Ascending aorta (tissue), 2 donors: ENCODE data around the gene RBM26. TPM values are rescaled to one million over a fixed set of nuclear protein-coding genes. Genes with fewer than 3 reads are reported as not detected.
A peak's percentile ranks its signal among the peaks of the same experiment; 100 is the strongest.

Experiments used
- DNase-seq, 2 donors: peaks; one replicate each; pipeline ENCODE4 v3.0.0-alpha.2; 2019; ENCODE audit warnings: low spot score in 2 of 2
- H3K27ac ChIP-seq, 2 donors: fragments of 200-600 bp; sonication (generic); one replicate each; pipeline ENCODE4 v1.5.1; 2016 to 2017; ENCODE audit warnings: mild to moderate bottlenecking in 1 of 2
- H3K27me3 ChIP-seq: fragments of 200-600 bp; sonication (generic); one replicate; pipeline ENCODE4 v1.5.1; 2017
- H3K36me3 ChIP-seq, 2 donors: fragments of 200-600 bp; sonication (generic); one replicate each; pipeline ENCODE4 v1.5.1; 2016
- H3K4me1 ChIP-seq, 2 donors: fragments of 200-600 bp; sonication (generic); one replicate each; pipeline ENCODE4 v1.5.1; 2016 to 2017; ENCODE audit warnings: mild to moderate bottlenecking in 1 of 2
- H3K4me3 ChIP-seq, 2 donors: fragments of 200-600 bp; sonication (generic); one replicate each; pipeline ENCODE4 v1.5.1; 2016 to 2017; ENCODE audit warnings: mild to moderate bottlenecking in 1 of 2
- H3K9me3 ChIP-seq, 2 donors: fragments of 200-600 bp; sonication (generic); one replicate each; pipeline ENCODE4 v1.5.1; 2016
- intact Hi-C: fragments of 100-400 bp; cut with DNase I; formaldehyde crosslinking; loops from one replicate; pipeline ENCODE4 v1.15.1; 2023
- total RNA-seq: library from RNA; depleted of rRNA; stranded (reverse); fragments of >200 nt; gene quantifications from one replicate; pipeline ENCODE4 v1.1.0, GENCODE V29; 2016
- TF ChIP-seq, protein P1 (sequence below), 3 experiments: fragments of 200-600 bp in 2 of 3; fragments of 450-650 bp in 1 of 3; sonication (generic) in 2 of 3; IDR thresholded peaks; one replicate each; pipeline ENCODE4 v1.5.1; 2016 to 2019; ENCODE audit warnings: antibody characterized with exemption in 3 of 3, mild to moderate bottlenecking in 1 of 3, moderate library complexity in 1 of 3

Gene RBM26
- total RNA-seq, 1 donor from 2014 or later = 12.8 TPM

DNA sequence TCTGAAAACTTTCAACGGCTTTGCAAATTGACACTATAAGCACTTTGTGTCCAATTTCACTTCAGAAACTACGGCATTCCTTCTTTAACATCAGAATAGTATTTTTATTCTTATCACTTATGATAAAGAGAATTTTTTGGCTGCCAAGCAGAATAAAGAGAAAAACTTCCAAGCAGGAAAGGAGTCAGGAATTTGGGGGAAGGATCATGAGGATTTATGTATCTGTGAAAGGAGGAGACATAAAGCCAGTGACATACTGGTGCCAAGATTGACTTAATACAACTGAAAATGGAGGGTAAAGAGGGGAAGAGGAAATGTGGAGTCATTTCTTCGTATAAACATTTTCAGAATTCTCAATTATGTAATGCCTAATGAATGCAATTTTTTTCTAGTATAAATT, 94.7 kb downstream of the RBM26 start:
- no peak overlapping the region for H3K4me3 ChIP-seq
- DNase-seq = no peak
- no peaks in the 10 kb centered on the region for H3K27me3 ChIP-seq
- TF ChIP-seq, protein P1, sequence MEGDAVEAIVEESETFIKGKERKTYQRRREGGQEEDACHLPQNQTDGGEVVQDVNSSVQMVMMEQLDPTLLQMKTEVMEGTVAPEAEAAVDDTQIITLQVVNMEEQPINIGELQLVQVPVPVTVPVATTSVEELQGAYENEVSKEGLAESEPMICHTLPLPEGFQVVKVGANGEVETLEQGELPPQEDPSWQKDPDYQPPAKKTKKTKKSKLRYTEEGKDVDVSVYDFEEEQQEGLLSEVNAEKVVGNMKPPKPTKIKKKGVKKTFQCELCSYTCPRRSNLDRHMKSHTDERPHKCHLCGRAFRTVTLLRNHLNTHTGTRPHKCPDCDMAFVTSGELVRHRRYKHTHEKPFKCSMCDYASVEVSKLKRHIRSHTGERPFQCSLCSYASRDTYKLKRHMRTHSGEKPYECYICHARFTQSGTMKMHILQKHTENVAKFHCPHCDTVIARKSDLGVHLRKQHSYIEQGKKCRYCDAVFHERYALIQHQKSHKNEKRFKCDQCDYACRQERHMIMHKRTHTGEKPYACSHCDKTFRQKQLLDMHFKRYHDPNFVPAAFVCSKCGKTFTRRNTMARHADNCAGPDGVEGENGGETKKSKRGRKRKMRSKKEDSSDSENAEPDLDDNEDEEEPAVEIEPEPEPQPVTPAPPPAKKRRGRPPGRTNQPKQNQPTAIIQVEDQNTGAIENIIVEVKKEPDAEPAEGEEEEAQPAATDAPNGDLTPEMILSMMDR (IDR thresholded peaks at IDR 0.05) = no peak
- H3K27ac ChIP-seq = peak overlapping the region in 1 of 2 donors; percentile 41
- H3K4me1 ChIP-seq = no peaks in the 10 kb centered on the region
- intact Hi-C loops = no loop called here
- no peaks in the 10 kb centered on the region for H3K9me3 ChIP-seq
- H3K36me3 ChIP-seq = peaks cover 0 to 4% of the 10 kb centered on the region in 2 donors

DNA sequence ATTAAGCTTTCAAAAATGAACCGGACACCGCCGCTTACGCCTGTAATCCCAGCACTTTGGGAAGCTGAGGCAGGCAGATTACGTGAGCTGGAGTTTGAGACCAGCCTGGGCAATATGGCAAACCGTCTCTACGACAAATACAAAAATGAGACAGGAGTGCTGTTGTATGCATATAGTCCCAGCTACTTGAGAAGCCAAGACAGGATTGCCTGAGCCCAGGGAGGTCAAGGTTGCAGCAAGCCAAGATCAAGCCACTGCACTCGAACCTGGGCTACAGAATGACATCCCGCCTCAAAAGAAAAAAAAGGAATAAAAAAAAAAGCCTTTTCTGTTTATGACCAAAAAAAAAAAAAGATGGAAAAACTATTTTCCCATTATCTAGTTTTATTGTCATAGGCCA, 96.4 kb downstream of the RBM26 start:
- Histone ChIP-seq H3K27ac (no peak overlapping the region), H3K36me3 (peaks cover 0 to 4% of the 10 kb centered on the region in 2 donors), H3K9me3 (no peaks in the 10 kb centered on the region), H3K27me3 (no peaks in the 10 kb centered on the region), H3K4me1 (no peaks in the 10 kb centered on the region), H3K4me3 (no peak overlapping the region)
- intact Hi-C loops = no loop called here
- TF ChIP-seq, protein P1 (IDR thresholded peaks at IDR 0.05) = no peak
- DNase-seq = no peak

DNA sequence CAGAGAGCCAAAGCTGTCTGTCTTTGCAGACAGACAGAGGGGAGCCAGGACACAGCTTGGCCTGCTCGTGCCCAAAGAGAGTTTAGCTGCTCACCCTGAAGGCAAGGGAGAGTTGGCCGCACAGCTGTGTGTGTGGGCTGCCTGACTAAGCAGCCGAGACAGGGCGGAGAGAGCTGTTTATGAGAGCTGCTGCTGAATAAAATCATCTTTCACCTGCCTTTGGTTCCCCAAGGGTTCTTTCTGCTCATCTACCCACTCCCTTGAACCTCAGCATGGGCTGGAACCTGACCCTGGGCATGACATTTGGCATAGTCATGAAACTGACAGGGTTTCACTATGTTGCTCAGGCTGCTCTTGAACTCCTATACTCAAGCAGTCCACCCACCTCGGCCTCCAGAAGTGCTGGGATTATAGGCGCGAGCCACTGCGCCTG, 98.2 kb downstream of the RBM26 start:
- DNase-seq = no peak
- Histone ChIP-seq H3K9me3 (no peaks in the 10 kb centered on the region), H3K4me1 (no peaks in the 10 kb centered on the region), H3K27me3 (no peaks in the 10 kb centered on the region), H3K27ac (no peak overlapping the region), H3K36me3 (no peaks in the 10 kb centered on the region), H3K4me3 (no peak overlapping the region)
- TF ChIP-seq, protein P1 (IDR thresholded peaks at IDR 0.05) = no peak
- intact Hi-C loops = no loop called here

DNA sequence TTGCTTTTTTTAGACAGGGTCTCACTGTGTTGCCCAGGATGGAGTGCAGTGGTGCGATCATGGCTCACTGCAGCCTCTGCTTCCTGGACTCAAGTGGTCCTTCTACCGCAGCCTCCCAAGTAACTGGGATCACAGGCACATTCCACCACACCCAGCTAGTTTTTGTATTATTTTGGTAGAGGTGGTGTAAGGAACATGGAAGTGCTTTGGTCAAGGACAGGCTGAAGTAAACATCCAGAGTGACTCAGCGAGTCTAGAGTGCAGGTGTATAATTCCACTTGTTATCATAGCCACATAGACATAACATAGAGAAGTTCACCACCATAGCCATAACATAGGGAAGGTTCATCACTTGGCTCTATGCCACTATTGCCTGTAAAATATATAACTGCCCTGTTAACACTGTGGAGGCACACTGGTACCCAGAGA, 98.6 kb downstream of the RBM26 start:
- Histone ChIP-seq H3K4me1 (no peaks in the 10 kb centered on the region), H3K27ac (no peak overlapping the region), H3K36me3 (no peaks in the 10 kb centered on the region), H3K4me3 (no peak overlapping the region), H3K9me3 (no peaks in the 10 kb centered on the region), H3K27me3 (no peaks in the 10 kb centered on the region)
- intact Hi-C loops = no loop called here
- no peak for DNase-seq
- TF ChIP-seq, protein P1 (IDR thresholded peaks at IDR 0.05) = no peak

DNA sequence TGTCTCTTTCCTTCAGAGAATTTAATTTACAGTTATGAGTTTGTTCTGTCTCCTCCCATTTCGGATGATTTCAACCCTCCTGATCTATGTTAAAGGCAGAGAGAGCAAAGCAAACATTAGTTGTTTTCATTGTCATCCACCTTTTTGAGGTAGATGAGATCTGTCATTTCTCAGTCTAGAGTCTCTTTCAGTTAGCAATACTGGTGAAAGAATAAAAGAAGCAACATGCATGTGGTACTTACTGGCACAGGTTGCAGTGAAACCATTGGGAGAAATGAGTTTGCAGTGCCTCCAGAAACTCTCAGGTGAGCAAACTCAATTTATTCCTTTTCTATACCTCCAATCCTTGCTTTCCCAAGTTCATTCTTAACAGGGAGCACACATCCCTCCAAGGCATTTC, 99.4 kb downstream of the RBM26 start:
- no peak overlapping the region for H3K27ac ChIP-seq
- intact Hi-C loops = no loop called here
- DNase-seq = no peak
- H3K4me1 ChIP-seq = no peaks in the 10 kb centered on the region
- no peaks in the 10 kb centered on the region for H3K9me3 ChIP-seq
- no peaks in the 10 kb centered on the region for H3K27me3 ChIP-seq
- no peak overlapping the region for H3K4me3 ChIP-seq
- no peaks in the 10 kb centered on the region for H3K36me3 ChIP-seq
- TF ChIP-seq, protein P1 (IDR thresholded peaks at IDR 0.05) = no peak

DNA sequence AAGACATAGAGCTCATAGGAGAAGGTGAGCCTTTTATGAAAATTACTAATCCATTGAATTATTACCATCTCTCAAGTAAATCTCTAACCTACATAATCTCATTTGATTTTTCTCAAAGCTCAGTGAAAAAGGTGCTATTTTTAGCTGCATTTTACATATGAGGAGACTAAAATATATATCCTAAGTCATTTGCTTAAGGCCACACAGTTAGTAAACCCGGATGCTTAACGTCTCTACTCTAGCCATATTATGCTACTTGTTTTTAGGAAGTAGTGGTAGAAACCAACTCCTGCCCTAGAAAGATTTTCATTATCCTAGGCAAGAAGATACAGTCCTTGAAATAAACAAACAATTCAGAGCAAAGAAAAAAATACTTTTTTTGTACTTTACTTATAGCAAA, 108.9 kb downstream of the RBM26 start:
- TF ChIP-seq, protein P1 (IDR thresholded peaks at IDR 0.05) = no peak
- H3K9me3 ChIP-seq = peaks cover 0 to 2% of the 10 kb centered on the region in 2 donors
- no peaks in the 10 kb centered on the region for H3K4me1 ChIP-seq
- no peak for DNase-seq
- H3K27me3 ChIP-seq = no peaks in the 10 kb centered on the region
- intact Hi-C loops = no loop called here
- H3K4me3 ChIP-seq = no peak overlapping the region
- H3K36me3 ChIP-seq = no peaks in the 10 kb centered on the region
- H3K27ac ChIP-seq = no peak overlapping the region
